Choroid plexus epithelial cell (primary cell): ENCODE measurements around the gene CLCN6.

ENCODE experiments used
- DNase-seq: peaks from one replicate; pipeline ENCODE4 v3.0.0-alpha.2; 2010; ENCODE audit warnings: low read depth
- H3K4me3 ChIP-seq: 2 replicates; pipeline ENCODE4 v1.5.1; 2011; ENCODE audit warnings: low read depth, mild to moderate bottlenecking, control low read depth, low read length, moderate library complexity
- TF ChIP-seq, protein P1 (sequence below): conservative IDR thresholded peaks from 2 replicates; pipeline ENCODE4 v1.5.1; 2011; ENCODE audit warnings: low read depth, mild to moderate bottlenecking, control low read depth, inconsistent platforms, low read length, moderate library complexity

Gene CLCN6

DNA sequence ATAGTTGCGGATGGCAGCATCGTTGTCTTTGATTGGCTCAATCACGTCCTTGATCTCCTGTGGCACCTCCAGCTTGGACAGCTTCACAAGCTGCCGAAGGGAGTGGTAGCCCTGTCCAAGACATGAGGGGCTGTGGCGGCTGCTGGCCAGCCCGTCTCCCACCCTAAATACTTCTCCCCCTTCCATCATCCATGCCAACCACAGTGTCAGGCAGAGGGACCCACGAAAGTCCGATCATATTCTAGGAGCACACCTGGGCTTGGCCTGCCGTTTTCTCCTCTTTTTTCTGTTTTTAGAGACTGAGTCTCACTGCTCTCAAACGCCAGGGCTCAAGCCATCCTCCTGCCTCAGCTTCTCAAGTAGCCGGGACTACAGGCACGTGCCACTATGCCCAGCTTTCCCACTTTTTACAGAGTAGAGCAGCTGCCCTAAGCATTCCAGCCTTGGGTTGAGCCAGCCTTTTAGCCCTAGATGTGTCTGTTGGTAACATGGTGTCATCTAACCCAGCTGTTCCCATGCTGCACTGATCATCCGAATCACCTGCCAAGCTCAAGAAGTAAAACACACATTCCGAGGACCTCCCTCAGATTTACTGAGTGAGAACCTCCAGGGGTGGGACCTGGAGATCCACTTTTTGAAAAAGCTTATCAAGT, 10.6 kb upstream of the CLCN6 start:
- H3K4me3 ChIP-seq, result no peak overlapping the region
- TF ChIP-seq, protein P1, sequence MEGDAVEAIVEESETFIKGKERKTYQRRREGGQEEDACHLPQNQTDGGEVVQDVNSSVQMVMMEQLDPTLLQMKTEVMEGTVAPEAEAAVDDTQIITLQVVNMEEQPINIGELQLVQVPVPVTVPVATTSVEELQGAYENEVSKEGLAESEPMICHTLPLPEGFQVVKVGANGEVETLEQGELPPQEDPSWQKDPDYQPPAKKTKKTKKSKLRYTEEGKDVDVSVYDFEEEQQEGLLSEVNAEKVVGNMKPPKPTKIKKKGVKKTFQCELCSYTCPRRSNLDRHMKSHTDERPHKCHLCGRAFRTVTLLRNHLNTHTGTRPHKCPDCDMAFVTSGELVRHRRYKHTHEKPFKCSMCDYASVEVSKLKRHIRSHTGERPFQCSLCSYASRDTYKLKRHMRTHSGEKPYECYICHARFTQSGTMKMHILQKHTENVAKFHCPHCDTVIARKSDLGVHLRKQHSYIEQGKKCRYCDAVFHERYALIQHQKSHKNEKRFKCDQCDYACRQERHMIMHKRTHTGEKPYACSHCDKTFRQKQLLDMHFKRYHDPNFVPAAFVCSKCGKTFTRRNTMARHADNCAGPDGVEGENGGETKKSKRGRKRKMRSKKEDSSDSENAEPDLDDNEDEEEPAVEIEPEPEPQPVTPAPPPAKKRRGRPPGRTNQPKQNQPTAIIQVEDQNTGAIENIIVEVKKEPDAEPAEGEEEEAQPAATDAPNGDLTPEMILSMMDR, result no peak

DNA sequence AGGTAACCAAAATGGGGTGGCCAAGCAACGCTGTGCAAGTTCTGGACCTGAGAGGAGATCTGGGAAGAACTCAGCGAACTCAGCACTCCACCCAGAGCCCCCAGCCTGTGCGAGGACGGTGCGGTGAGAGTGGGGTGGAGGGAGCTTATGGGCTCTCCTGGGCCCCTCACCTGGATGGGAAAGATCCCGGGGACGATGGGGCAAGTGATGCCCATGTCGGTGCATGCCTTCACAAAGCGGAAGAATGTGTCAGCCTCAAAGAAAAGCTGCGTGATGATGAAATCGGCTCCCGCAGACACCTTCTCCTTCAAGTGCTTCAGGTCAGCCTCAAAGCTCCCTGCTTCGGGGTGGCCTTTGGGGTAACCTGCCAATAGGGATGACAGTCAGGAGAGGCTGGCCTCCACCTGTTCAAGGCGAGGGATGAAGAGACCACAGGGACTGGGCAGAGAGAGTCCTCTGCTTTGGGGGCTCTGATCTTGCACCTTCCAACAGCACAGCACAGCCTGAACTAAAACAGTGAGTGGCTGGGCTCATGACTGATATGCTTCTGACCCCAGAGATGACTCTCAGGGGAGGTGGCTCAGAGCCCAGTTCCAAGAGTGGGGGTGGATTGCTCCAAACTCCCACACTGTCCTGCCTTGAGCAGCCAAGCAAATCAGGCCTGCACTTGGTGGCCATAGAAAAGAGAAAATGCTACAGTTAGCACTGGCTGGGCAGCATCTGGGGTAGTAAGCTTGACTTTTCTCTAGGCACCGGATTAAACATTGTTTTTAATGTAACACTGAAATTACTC, 9.8 kb upstream of the CLCN6 start:
- TF ChIP-seq, protein P1, result no peak

More for the DNA sequence above, 10.6 kb upstream of the CLCN6 start:
- no peak for DNase-seq

DNA sequence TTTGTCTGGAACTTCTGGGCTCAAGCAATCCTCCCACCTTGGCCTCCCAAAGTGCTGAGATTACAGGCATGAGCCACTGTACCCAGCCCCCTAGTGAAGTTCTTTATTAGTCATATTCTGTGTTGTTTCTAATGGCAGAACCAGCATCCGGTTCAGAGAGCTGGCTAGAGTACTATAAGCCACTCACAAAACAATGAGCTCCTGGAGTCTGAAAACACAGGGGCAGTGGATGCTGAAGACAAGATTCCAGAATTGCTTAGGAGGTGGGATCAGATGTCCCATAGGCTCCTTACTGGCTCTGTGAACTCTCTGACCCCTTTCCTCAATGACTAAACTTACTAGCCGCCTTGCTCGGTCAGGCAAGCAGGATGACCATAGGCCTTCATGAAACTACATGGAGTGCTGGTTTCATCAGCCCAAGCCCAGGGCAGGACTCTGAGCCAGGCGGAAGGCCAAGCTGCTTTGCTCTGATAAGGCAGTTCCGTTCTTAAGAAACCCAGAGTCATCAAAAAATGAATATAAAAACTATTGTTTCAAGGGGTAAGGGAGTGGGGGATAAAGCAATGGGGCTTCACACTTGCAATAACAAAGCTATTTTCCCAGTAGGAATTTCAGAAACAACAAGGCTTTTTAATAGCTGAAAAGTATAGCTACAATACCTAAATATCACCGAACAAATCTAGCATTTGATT, 8.3 kb upstream of the CLCN6 start:
- H3K4me3 ChIP-seq, result no peak overlapping the region
- TF ChIP-seq, protein P1, result peak; percentile 1
- peak; percentile 88 for DNase-seq

More for the DNA sequence above, 9.8 kb upstream of the CLCN6 start:
- peak; percentile 37 for DNase-seq
- no peak overlapping the region for H3K4me3 ChIP-seq

DNA sequence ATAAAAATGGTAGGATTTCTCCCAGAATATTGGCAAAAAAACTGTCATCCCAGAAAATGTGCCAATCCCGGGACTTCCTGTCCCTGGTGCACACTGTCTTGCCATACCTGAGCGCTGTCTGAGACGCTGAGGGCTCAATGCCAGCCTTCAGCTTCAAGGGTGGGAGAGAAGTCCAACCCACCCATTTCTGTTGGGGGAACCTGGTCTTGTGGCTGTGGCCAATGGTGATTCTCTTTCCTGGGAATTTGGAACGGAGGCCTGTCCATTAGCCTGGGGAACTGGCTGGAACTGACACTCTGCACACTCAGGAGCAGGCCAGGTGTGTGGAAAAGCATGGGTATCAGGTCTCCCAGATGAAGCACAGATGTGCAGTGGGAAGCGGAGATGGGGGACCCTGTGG, 6.9 kb upstream of the CLCN6 start:
- no peak overlapping the region for H3K4me3 ChIP-seq
- TF ChIP-seq, protein P1, result no peak
- DNase-seq, result no peak

DNA sequence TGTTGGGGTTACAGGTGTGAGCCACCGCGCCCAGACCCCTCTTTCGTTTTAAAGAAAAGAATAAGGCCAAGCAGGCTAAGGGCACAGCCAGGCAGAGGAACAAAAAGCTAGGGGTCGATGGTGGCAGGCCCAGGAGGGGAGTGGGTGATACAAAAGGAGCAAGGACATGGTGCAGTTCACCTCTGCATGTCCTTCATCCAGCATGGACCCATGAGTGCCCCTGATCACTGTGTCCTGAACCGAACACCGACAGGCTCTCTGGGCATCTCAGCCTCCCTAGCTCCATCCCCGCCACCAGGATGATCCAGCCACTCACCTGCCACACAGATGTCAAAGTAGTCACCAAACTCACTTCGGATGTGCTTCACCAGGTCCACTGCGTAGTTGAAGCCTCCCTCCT, 6.1 kb upstream of the CLCN6 start:
- no peak overlapping the region for H3K4me3 ChIP-seq
- no peak for DNase-seq
- TF ChIP-seq, protein P1, result no peak

DNA sequence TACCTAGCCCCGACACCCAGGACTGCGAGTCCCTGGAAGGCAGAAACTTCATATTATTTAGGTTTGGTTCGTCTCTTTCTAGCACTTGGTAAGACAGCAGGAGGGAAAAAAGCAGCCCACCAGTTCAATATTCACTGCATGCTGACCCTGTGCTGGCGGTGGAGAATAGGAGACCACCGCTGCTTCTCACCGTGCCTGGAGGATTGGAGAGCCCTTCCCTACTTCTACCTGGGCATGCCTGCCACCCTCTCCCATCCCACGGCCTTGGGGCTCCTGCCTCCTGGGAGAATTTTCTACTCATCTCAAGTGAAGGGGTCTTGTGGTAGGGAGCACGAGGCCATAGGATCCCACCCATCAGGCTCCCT, 5.6 kb upstream of the CLCN6 start:
- no peak for DNase-seq
- TF ChIP-seq, protein P1, result no peak
- no peak overlapping the region for H3K4me3 ChIP-seq
